ENCODE measurements around the gene COL26A1.

Gene COL26A1

GRCh38 chr7:101563198-101563901 lies 200.7 kb downstream of the COL26A1 start:
- DNase-seq (ENCODE audit: low read depth in 2 of 2, low spot score in 1 of 2), result no peak

DNA sequence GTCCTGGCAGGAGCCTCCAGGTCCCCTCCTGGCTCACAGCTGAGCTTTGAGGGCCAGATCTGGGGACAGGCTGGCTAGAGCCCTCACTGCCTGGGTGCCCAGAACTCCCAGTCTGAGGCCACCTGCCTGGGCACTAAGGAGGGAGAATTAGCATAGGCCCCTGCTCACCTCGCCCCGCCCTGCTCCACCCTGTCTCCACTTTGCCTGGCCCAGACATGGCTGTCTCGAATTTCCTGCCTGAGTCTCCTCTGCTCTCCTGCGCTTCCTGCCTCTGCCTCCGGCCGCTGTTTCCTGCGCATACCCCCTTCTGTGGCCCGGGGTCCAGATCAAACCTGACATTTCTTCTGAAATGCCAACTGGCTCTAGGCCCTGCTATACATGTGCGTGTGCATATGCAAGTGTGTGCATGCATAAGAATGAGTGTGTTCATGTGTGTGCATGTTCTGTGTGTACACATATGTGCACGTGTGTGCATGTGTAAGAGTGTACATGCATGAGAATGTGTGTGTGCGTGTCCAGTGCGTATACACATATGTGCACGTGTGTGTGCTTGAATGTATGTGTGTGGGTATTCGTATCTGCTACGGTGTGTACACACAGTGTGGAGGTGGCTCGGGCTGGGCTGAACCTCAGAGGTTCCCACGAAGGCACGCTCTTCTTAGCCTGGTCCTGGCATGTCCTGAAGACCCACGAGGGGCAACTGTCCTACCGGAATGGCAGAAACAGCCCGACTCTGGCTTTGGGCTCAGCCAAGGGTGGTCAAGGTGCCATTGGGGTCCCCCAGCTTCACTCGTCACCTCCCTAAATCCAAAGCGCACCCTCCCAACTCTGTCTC lies 201.5 kb downstream of the COL26A1 start:
- DNase-seq (ENCODE audit: low read depth in 2 of 2, low spot score in 1 of 2), result no peak

DNA sequence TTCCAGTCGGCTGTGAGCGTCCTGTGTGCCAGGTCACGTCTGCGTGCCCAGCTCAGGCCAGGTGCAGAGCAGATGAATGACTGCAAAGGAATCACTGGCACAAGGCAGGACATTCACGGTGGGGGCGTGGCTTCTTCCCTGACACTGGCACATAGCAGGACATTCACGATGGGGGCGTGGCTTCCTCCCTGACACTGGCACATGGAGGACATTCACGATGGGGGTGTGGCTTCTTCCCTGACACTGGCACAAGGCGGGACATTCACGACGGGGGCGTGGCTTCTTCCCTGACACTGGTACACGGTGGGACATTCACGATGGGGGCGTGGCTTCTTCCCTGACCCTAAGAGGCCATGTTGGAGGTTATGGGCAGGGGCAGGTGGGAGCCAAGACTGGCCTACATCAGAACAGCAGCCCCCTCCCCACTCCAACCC lies 202.1 kb downstream of the COL26A1 start:
- DNase-seq (ENCODE audit: low read depth in 2 of 2, low spot score in 1 of 2), result no peak

DNA sequence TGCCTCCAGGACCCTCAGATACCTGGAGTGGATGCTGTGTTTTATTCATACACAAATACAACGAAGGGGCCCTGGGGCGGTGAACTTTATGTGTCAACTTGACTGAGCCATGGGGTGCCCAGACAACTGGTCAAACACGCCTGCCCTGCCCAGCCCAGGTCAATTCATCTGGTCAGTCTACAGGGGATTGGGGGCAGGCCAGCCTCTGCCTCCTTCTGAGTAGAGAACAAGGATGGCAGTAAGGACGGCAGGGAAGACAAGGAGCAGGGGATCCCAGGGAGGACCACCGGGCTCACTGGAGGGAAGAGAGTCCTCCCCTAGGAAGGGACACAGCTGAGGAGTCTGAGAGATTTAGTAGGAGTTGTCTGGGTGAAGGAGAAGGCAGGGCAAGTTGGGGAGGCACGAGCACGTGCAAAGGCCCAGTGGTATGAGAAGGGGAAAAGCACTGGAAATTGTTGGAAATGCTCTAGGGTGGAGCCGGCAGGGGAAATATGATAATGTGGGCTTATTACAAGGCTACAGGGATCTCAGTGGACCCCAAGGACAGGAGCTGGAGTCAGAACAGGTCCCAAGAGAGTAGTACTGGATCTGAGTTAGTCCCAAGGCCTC lies 203.0 kb downstream of the COL26A1 start:
- DNase-seq (ENCODE audit: low read depth in 2 of 2, low spot score in 1 of 2), result no peak

- DNase-seq (ENCODE audit: low read depth in 2 of 2, low spot score in 1 of 2), result no peak
Measured at GRCh38 chr7:101567230-101567629, 204.6 kb downstream of the COL26A1 start.

GRCh38 chr7:101572156-101572555 lies 209.5 kb downstream of the COL26A1 start:
- no peak for DNase-seq (ENCODE audit: low read depth in 2 of 2, low spot score in 1 of 2)

DNA sequence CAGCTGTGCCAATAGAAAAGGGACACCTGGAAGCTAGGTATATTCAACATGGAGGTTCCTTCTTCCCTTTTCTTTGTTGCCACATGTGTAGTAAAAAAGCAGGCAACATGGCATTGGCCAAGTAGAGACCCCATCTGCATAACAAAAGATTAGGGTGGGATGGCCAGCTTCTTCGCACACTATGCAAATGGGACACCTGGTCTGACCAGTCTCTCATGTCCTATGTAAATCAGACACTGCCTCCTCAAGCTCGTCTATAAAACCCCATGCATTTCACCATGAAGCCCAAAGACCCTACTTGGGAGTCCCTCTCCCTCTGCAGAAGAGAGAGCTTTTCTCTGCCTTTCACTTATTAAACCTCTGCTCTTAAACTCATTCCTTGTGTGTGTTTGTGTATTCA lies 212.5 kb downstream of the COL26A1 start:
- DNase-seq (ENCODE audit: low read depth in 2 of 2, low spot score in 1 of 2), result no peak

DNA sequence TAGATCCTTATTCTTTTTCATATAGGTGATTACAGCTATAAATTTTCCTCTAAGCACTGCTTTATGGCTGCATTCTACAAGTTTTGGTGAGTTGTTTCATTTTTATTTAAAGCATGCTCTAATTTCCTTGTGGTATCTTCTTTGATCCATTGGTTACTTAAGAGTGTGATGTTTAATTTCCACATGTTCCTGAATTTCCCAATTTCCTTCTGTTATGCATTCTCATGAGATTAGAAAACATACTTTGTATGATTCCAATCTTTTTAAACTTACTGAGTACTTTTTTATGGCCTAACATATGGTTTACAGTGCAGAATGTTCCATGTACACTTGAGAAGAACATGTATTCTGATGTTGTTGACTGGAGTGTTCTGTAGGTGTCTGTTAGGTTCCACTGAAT lies 213.0 kb downstream of the COL26A1 start:
- DNase-seq (ENCODE audit: low read depth in 2 of 2, low spot score in 1 of 2), result no peak

DNA sequence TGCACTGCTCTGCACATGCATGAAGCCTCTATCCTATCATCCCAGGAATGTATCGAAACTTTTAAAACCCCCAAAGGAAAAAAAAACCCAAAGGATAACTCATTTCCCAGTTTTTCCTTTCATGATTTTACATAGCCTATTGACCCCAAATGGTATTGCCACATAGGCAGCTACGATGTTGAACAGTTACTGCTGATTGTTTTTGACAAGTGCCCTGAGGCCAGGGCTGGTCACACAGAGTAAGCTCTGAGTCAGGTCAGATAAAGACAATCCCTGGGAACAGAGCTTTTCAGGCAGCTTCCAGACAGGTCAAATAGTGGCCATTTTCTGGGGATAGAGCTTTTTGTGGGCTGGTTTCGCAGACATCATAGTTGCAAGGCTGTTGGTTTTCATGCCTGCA lies 214.3 kb downstream of the COL26A1 start:
- no peak for DNase-seq (ENCODE audit: low read depth in 2 of 2, low spot score in 1 of 2)

DNA sequence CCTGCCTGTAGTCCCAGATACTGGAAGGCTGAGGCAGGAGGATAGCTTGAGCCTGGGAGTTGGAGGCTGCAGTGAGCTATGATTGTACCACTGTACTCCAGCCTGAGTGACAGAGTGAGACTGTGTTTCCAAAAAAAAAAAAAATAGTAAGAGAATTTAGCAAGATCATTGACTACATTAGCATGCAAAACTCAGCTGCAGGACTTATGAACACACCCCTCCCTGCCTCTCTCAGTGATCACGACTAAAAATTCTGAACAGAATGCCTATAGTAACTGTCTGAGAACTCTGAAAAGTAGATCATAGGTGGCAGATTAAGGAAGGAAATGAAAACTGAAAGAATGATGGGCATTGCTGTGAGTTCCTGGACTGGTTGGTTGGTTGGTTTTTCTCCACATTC lies 215.9 kb downstream of the COL26A1 start:
- DNase-seq (ENCODE audit: low read depth in 2 of 2, low spot score in 1 of 2), result no peak

GRCh38 chr7:101580596-101580995 lies 217.9 kb downstream of the COL26A1 start:
- no peak for DNase-seq (ENCODE audit: low read depth in 2 of 2, low spot score in 1 of 2)

GRCh38 chr7:101581891-101582290 lies 219.2 kb downstream of the COL26A1 start:
- no peak for DNase-seq (ENCODE audit: low read depth in 2 of 2, low spot score in 1 of 2)

DNA sequence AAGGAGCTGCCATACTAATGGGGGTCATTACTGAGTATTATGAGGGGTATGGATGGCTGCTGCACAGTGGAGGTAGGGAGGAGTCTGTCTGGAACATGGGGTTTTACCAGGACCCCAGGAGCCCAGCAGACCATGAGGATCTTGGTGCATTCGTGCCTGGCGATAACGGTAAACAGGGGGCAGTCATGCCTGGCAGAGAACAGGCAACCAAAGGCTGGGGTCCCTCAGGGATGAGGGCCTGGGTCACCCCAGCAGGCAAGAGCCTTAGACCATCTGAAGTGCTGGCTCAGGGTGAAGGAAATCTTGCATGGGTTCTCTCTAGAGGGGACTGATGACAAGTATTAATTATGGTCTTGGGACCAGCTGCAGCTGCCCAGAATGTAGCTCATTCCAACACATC lies 220.3 kb downstream of the COL26A1 start:
- DNase-seq (ENCODE audit: low read depth in 2 of 2, low spot score in 1 of 2), result no peak

DNA sequence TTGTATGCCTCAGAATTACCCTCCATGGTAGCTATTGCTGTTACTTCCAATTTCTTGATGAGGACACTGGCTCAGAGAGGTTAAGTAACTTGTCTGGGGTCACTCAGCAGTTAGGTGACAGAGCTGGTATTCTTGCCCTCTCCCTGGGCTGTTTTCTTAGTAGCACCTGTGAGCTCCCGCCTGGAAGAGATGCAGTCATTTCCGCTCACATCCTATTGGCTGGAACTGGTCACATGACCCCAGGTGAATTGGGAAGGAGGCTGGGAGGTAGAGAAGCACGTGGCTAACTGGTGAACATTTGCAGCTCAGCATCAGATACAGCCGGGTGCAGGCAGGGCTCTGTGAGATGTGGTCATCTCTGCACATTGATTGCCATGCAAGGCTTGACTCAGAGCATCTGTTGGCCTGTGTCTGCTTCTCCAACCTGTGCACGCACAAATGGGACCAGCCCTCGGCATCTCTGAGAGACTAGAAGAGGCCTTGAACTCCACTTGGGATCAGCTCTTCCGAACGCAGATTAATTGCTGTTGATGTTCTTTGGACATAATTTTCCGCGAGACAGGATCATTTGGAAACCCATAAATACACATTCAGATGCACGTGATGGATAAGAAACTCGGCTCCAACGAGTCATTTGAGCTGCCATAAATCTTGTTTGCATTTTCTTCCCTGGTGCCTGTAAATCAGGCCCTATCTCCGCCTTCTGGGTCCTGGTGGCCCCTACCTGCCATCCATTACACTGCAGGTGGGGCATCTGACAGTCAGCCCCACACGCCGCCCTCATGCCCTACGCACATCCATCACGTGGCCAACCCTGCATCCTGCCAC lies 223.6 kb downstream of the COL26A1 start:
- no peak for DNase-seq (ENCODE audit: low read depth in 2 of 2, low spot score in 1 of 2)

DNA sequence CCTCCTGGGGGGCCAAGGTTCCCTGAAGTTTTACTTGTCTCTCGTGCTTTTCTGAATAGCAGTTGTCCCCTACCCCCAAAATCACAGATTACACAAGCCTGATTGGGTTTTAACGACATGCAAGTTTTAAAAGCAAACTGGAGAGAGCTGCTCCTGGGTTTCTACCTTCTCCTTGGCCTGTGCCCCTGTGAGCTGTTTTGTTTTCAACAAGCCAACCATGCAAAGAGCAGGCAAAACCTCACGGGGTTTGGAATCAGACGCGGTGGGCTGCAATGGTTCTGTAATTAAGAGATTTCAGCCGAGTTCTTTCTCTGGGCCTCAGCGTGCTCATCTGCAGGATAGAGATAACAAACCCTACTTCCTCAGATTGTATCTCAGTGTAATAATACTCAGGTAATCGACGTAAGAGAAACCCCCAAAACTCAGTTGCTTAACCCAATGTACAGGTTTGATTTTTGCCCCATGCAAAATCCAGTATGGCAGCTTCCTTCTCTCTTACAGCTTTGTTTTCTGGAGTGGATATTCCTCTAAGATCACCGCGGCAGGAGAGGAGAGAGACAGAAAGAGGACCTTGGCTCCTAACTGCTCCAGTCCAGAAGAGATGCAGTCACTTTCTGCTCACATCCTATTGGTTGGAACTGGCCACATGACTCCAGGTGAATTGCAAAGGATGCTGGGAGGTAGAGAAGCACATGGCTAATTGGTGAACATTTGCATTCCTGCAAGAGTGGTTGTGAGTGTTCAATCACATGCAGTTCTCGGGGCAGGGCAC lies 224.4 kb downstream of the COL26A1 start:
- DNase-seq (ENCODE audit: low read depth in 2 of 2, low spot score in 1 of 2), result no peak

DNA sequence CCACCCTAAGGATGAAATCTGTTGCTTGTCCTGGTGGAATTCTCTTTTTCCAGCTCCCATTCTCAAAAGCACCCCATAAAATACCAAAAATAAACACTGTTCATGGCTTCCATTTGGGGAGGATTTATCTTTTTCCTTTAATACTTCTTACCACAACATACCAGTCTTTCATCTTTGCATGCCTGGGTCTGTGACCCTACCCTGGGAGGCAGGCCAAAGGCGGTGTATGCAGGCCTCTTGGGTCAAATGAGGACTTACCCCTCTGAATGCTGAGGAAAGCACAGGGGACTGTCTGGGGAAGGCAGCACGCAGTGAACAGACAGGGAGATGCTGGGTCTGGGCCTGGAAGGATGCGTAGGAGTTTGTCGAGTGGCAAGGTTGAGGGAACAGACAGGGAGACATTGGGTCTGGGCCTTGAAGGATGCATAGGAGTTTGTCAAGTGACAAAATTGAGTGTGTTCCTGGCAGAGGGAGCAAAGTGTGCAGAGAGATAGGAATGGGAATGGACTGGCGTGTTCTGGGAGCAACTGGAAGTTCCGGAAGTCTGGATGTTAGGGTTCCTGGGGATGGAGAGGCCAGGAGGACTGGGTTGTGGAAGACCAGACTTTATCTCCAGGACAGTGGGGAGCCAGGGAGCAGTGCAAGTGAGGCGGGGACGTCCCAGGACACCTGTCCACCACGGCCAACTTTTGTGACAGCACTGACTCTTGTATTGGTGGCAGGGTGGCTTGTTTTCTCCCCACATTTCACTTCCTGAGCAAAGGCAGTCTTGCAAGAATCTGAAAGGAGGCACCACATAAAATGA lies 225.7 kb downstream of the COL26A1 start:
- DNase-seq (ENCODE audit: low read depth in 2 of 2, low spot score in 1 of 2), result no peak

GRCh38 chr7:101589052-101589451 lies 226.4 kb downstream of the COL26A1 start:
- no peak for DNase-seq (ENCODE audit: low read depth in 2 of 2, low spot score in 1 of 2)

GRCh38 chr7:101589976-101590662 lies 227.4 kb downstream of the COL26A1 start:
- no peak for DNase-seq (ENCODE audit: low read depth in 2 of 2, low spot score in 1 of 2)

Data from stimulated activated CD8-positive, alpha-beta memory T cell treated with anti-CD3 and anti-CD28 coated beads, Interleukin-4, amount 100 ng/mL, for 4 hours (primary cell).